K562 (cell line): Measurements from ENCODE around the gene TSPYL4. TPM values are rescaled to one million over a fixed set of nuclear protein-coding genes. Genes with fewer than 3 reads are reported as not detected.

Experiments used
- ATF7 ChIP-seq: fragments of 450-650 bp; IDR thresholded peaks from 2 replicates; pipeline ENCODE4 v1.7.1; 2014; ENCODE audit warnings: mild to moderate bottlenecking, moderate library complexity
- CBFB ChIP-seq: sonication (generic); formaldehyde crosslinking; IDR thresholded peaks from 2 replicates; pipeline ENCODE4 v1.4.0; 2020; ENCODE audit warnings: mild to moderate bottlenecking, missing genetic modification reagents
- CC2D1A ChIP-seq: fragments of 450-650 bp; IDR thresholded peaks from 2 replicates; pipeline ENCODE4 v1.6.1; 2017; ENCODE audit warnings: mild to moderate bottlenecking
- FOXA3 ChIP-seq, 2 experiments: fragments of 450-650 bp in 1 of 2; sonication (generic) in 1 of 2; formaldehyde crosslinking; IDR thresholded peaks in 1 of 2; conservative IDR thresholded peaks in 1 of 2; 2 replicates each; pipeline versions ENCODE4 v1.4.0 to v1.8.0; 2020 to 2022; ENCODE audit warnings: mild to moderate bottlenecking in 2 of 2, missing genetic modification reagents in 1 of 2
- HMG20A ChIP-seq: fragments of 450-650 bp; formaldehyde crosslinking; conservative IDR thresholded peaks from 2 replicates; pipeline ENCODE4 v1.4.0; 2020; ENCODE audit warnings: mild to moderate bottlenecking, mixed read lengths
- MTA1 ChIP-seq: fragments of 450-650 bp; IDR thresholded peaks from 2 replicates; pipeline ENCODE4 v1.6.1; 2017; ENCODE audit warnings: borderline replicate concordance
- NFIC ChIP-seq: fragments of 450-650 bp; IDR thresholded peaks from 2 replicates; pipeline ENCODE4 v1.6.1; 2017; ENCODE audit warnings: mild to moderate bottlenecking, inconsistent platforms
- NFXL1 ChIP-seq: fragments of 450-650 bp; formaldehyde crosslinking; IDR thresholded peaks from 2 replicates; pipeline ENCODE4 v1.4.0; 2021; ENCODE audit warnings: mild to moderate bottlenecking
- PHF21A ChIP-seq: fragments of 450-650 bp; IDR thresholded peaks from 2 replicates; pipeline ENCODE4 v1.6.1; 2017; ENCODE audit warnings: low read depth, borderline replicate concordance
- SMAD4 ChIP-seq: fragments of 250-450 bp; sonication (Bioruptor Pico); conservative IDR thresholded peaks from 2 replicates; pipeline ENCODE4 v1.8.0; 2021; ENCODE audit warnings: inconsistent platforms, mild to moderate bottlenecking, moderate library complexity
- TEAD1 ChIP-seq, 2 experiments: fragments of 450-650 bp in 1 of 2; sonication (generic) in 1 of 2; formaldehyde crosslinking; IDR thresholded peaks; 2 replicates each; pipeline versions ENCODE4 v1.4.0 to v1.8.0; 2020 to 2022; ENCODE audit warnings: mild to moderate bottlenecking in 2 of 2, missing genetic modification reagents in 1 of 2
- ZNF134 ChIP-seq: fragments of 250-450 bp; sonication (Bioruptor Pico); conservative IDR thresholded peaks from 2 replicates; pipeline ENCODE4 v1.4.0; 2020
- ZNF23 ChIP-seq: fragments of 250-450 bp; sonication (Bioruptor Pico); IDR thresholded peaks from 2 replicates; pipeline ENCODE4 v1.4.0; 2020; ENCODE audit warnings: mild to moderate bottlenecking
- polyA plus RNA-seq, 8 experiments: library from polyadenylated mRNA; depleted of rRNA in 4 of 8; stranded (reverse) in 5 of 8; unstranded in 3 of 8; fragments of >200 nt; fragmentation: Nextera tagmentation in 2 of 8; fragmentation: Illumina TruSeq in 1 of 8; extraction: Ambion mirVana in 2 of 8; extraction: Trizol in 1 of 8; gene quantifications; 2 replicates each; pipeline versions ENCODE4 v1.2.1 to v1.2.3, GENCODE V29; 2011 to 2014; ENCODE audit warnings: inconsistent platforms in 1 of 8, missing spikeins in 1 of 8
- total RNA-seq, 7 experiments: library from RNA; depleted of rRNA in 6 of 7; stranded (reverse); fragments of >200 nt in 6 of 7; fragmentation: Illumina TruSeq in 2 of 7; extraction: Trizol in 2 of 7; gene quantifications; 2 replicates each; pipeline versions ENCODE4 v1.2.1 to v1.2.3, GENCODE V29; 2011 to 2021; ENCODE audit warnings: low replicate concordance in 1 of 7
- TF ChIP-seq, protein P1 (sequence below), 2 experiments: fragments of 450-650 bp; conservative IDR thresholded peaks; 2 replicates each; pipeline ENCODE4 v1.6.1; 2017; ENCODE audit warnings: mild to moderate bottlenecking in 2 of 2, moderate library complexity in 2 of 2
- TF ChIP-seq, protein P2 (sequence below), 2 experiments: IDR thresholded peaks; 2 replicates each; pipeline ENCODE4 v1.6.1; 2011; ENCODE audit warnings: borderline replicate concordance in 1 of 2, control low read depth in 1 of 2, low read depth in 1 of 2, low read length in 1 of 2, mild to moderate bottlenecking in 1 of 2, mixed read lengths in 1 of 2, moderate library complexity in 1 of 2; ENCODE audit not compliant: insufficient read depth in 1 of 2, insufficient read length in 1 of 2, poor library complexity in 1 of 2, severe bottlenecking in 1 of 2; ENCODE audit errors: extremely low read depth in 1 of 2
- TF ChIP-seq, protein P3 (sequence below): sonication (generic); formaldehyde crosslinking; IDR thresholded peaks from 2 replicates; pipeline ENCODE4 v1.8.0; 2022; ENCODE audit warnings: mild to moderate bottlenecking, missing genetic modification reagents

TSPYL4 gene
- total and polyA plus RNA-seq, 9 of the 15 experiments (the other 6 are each of a cell fraction or from before 2014, with no cell fraction given), result 0.69 to 18.0 (median 9.1) TPM

DNA sequence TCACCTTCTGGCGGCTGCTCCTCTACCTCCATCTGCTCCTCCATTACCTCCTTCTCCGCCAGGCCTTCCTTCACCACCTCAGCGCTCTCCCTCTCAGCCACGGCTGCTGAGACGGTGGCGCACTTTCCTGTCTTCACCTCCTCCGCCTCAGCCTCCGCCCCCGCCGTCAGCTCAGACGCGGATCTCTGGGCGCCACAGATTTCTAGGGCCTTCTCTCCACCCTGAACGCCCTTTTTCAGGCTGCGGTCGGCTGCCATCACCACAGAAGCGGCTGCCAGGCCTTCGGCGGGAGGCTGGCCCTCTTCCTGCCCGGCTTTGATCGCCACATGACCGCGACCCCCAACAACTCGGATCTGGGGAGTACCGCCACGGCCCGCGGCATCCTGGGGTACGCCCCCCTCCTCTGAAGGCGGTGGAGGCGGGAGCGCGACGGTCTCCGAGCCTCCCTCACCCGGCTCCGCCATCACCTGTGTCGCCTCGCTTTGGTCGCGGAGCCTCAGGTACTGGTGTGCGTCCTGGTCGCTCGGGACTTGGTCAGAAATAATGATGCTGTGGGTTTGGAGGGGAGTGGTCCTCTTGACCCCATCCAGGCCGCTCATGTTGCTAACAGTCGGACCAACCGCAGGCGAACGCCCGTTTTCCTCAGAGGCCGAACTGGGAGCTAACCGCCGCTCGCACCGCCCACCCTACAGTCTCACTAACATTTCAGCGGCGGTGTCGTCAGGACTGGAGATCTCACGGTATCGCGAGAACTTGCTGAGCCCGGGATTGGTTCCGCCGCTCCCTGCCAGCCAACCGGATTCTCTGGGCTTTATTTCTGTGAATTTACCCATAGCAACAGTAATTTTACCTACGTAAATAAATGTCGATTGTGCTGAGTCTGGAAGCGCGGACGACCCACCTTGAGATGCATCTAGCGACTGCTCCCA lies 25.6 kb upstream of the TSPYL4 start, which contains the start of gene TSPYL1 (continued):
- TF ChIP-seq SMAD4, result peak; percentile 84
- peak; percentile 91 for TF ChIP-seq MTA1
- no peak for TF ChIP-seq ZNF23 (CRISPR knock-in tag)
- TF ChIP-seq ZNF134 (CRISPR knock-in tag), result 0 out of 2 replicates have a peak, but pooled peaks have one; percentile 23
- no peak for TF ChIP-seq CC2D1A
- peak; percentile 59; the same call in 1 of the 2 replicates for TF ChIP-seq PHF21A
- TF ChIP-seq, protein P1, sequence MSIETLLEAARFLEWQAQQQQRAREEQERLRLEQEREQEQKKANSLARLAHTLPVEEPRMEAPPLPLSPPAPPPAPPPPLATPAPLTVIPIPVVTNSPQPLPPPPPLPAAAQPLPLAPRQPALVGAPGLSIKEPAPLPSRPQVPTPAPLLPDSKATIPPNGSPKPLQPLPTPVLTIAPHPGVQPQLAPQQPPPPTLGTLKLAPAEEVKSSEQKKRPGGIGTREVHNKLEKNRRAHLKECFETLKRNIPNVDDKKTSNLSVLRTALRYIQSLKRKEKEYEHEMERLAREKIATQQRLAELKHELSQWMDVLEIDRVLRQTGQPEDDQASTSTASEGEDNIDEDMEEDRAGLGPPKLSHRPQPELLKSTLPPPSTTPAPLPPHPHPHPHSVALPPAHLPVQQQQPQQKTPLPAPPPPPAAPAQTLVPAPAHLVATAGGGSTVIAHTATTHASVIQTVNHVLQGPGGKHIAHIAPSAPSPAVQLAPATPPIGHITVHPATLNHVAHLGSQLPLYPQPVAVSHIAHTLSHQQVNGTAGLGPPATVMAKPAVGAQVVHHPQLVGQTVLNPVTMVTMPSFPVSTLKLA (conservative IDR thresholded peaks at IDR 0.05), result peak; percentile 44 to 63; a peak in 3 of 4 replicates
- TF ChIP-seq, protein P2, sequence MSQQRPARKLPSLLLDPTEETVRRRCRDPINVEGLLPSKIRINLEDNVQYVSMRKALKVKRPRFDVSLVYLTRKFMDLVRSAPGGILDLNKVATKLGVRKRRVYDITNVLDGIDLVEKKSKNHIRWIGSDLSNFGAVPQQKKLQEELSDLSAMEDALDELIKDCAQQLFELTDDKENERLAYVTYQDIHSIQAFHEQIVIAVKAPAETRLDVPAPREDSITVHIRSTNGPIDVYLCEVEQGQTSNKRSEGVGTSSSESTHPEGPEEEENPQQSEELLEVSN (IDR thresholded peaks at IDR 0.05; ENCODE audit: borderline replicate concordance in 1 of 2, extremely low read depth in 1 of 2, insufficient read depth in 1 of 2, insufficient read length in 1 of 2, low read depth in 1 of 2, low read length in 1 of 2, poor library complexity in 1 of 2, severe bottlenecking in 1 of 2), result peak; percentile 14 to 23
- peak; percentile 74; the same call in 1 of the 2 replicates for TF ChIP-seq CBFB (CRISPR knock-in tag)
- TF ChIP-seq TEAD1 (CRISPR knock-in tag; IDR thresholded peaks at IDR 0.05), result peak in 1 of 2 experiments; percentile 74; a peak in 2 of 4 replicates
- TF ChIP-seq HMG20A, result no peak
- TF ChIP-seq, protein P3, sequence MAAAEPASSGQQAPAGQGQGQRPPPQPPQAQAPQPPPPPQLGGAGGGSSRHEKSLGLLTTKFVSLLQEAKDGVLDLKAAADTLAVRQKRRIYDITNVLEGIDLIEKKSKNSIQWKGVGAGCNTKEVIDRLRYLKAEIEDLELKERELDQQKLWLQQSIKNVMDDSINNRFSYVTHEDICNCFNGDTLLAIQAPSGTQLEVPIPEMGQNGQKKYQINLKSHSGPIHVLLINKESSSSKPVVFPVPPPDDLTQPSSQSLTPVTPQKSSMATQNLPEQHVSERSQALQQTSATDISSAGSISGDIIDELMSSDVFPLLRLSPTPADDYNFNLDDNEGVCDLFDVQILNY (CRISPR knock-in tag), result peak; percentile 89; the same call in 1 of the 2 replicates
- TF ChIP-seq FOXA3 (CRISPR knock-in tag; conservative IDR thresholded peaks at IDR 0.05 in 1 of 2, IDR thresholded peaks at IDR 0.05 in 1 of 2), result peak in 1 of 2 experiments; percentile 67; a peak in 1 of 4 replicates
- peak; percentile 10; the same call in 1 of the 2 replicates for TF ChIP-seq NFIC
- peak; percentile 78 for TF ChIP-seq ATF7
- 0 out of 2 replicates have a peak, but pooled peaks have one; percentile 43 for TF ChIP-seq NFXL1 (CRISPR knock-in tag)
